HepG2 (cell line): ENCODE results near the gene MPP7. TPM values are rescaled to one million over a fixed set of nuclear protein-coding genes. Genes with fewer than 3 reads are reported as not detected.

Source experiments
- NR2C2 ChIP-seq: sonication (generic); formaldehyde crosslinking; IDR thresholded peaks from 2 replicates; pipeline ENCODE4 v1.4.0; 2020; ENCODE audit warnings: missing genetic modification reagents, mild to moderate bottlenecking, moderate library complexity, borderline replicate concordance
- TAF1 ChIP-seq: sonication (generic); formaldehyde crosslinking; IDR thresholded peaks from 2 replicates; pipeline ENCODE4 v1.4.0; 2020; ENCODE audit warnings: missing genetic modification reagents
- THRA ChIP-seq: sonication (generic); formaldehyde crosslinking; IDR thresholded peaks from 2 replicates; pipeline ENCODE4 v1.4.0; 2020; ENCODE audit warnings: missing genetic modification reagents, borderline replicate concordance
- ZGPAT ChIP-seq: IDR thresholded peaks from 2 replicates; pipeline ENCODE4 v1.6.1; 2016; ENCODE audit warnings: mild to moderate bottlenecking
- polyA plus RNA-seq, 8 experiments: library from polyadenylated mRNA; depleted of rRNA in 3 of 8; stranded (reverse) in 7 of 8; unstranded in 1 of 8; fragments of >200 nt; fragmentation: Illumina TruSeq in 4 of 8; extraction: Trizol in 4 of 8; gene quantifications; 2 replicates each; pipeline versions ENCODE4 v1.2.1 to v1.2.3, GENCODE V29; 2011 to 2016; ENCODE audit warnings: low read depth in 4 of 8, missing spikeins in 1 of 8, mixed read lengths in 1 of 8; ENCODE audit not compliant: insufficient read depth in 1 of 8
- total RNA-seq, 5 experiments: library from RNA; depleted of rRNA; stranded (reverse); fragments of >200 nt; fragmentation: Illumina TruSeq; extraction: Trizol; gene quantifications; 2 replicates each; pipeline ENCODE4 v1.2.3, GENCODE V29; 2016; ENCODE audit warnings: low read depth in 1 of 5
- TF ChIP-seq, protein P1 (sequence below): sonication (generic); formaldehyde crosslinking; IDR thresholded peaks from 2 replicates; pipeline ENCODE4 v1.9.0; 2021; ENCODE audit warnings: missing genetic modification reagents, borderline replicate concordance
- TF ChIP-seq, protein P2 (sequence below): sonication (generic); formaldehyde crosslinking; IDR thresholded peaks from 2 replicates; pipeline ENCODE4 v1.5.0; 2020; ENCODE audit warnings: missing genetic modification reagents
- TF ChIP-seq, protein P3 (sequence below): sonication (generic); formaldehyde crosslinking; IDR thresholded peaks from 2 replicates; pipeline ENCODE4 v1.4.0; 2020; ENCODE audit warnings: missing genetic modification reagents
- TF ChIP-seq, protein P4 (sequence below): sonication (generic); formaldehyde crosslinking; IDR thresholded peaks from 2 replicates; pipeline ENCODE4 v1.4.0; 2020; ENCODE audit warnings: missing genetic modification reagents, borderline replicate concordance
- TF ChIP-seq, protein P5 (sequence below): sonication (generic); formaldehyde crosslinking; IDR thresholded peaks from 2 replicates; pipeline ENCODE4 v1.5.1; 2020; ENCODE audit warnings: mild to moderate bottlenecking, missing genetic modification reagents, moderate library complexity

MPP7 gene
- total and polyA plus RNA-seq, 2 of the 13 experiments (the other 11 are each of a cell fraction or from before 2014, with no cell fraction given), result 6.8 to 16.4 TPM

DNA sequence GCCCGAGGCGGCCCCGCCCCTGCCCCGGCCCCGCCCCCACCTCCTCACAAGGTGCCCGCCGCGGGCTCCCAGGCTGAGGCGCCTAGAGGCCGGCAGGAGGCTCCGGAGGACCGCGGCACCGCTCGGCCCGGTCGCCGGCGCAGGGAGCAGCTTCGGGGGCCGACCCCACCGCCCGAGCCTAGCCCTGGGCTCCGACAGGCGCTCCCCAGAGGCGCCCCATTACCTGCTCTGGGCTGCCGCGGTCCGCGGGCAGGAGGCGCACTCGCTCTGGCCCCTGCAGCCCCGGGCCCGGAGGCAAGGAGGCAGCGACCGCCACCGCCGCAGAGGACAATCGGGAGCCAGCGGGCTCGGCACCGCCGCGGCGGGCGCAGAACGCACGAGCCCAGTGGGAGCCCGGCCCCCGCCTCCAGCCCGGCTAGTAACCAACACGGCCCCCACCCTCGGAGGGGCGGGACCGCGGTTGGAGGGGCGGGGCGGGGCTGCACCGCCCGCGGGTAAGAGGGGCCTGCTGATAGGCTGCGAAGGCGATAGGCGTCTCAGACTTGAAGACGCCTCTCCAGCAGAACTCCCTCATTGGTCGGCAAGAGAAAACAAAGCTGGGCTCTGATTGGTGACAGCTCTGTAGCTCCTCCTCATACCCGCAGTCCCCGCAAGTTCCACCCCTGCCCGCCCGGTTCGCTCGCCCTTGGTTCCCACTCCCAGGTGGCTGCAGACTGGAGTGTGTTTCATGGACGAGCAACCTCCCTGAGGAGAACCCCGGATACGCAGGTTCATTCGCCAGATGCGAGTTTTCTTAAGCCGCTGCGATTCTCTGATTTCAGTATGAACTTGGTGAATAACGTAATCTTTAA, at the start of gene MPP7 (continued):
- TF ChIP-seq, protein P1, sequence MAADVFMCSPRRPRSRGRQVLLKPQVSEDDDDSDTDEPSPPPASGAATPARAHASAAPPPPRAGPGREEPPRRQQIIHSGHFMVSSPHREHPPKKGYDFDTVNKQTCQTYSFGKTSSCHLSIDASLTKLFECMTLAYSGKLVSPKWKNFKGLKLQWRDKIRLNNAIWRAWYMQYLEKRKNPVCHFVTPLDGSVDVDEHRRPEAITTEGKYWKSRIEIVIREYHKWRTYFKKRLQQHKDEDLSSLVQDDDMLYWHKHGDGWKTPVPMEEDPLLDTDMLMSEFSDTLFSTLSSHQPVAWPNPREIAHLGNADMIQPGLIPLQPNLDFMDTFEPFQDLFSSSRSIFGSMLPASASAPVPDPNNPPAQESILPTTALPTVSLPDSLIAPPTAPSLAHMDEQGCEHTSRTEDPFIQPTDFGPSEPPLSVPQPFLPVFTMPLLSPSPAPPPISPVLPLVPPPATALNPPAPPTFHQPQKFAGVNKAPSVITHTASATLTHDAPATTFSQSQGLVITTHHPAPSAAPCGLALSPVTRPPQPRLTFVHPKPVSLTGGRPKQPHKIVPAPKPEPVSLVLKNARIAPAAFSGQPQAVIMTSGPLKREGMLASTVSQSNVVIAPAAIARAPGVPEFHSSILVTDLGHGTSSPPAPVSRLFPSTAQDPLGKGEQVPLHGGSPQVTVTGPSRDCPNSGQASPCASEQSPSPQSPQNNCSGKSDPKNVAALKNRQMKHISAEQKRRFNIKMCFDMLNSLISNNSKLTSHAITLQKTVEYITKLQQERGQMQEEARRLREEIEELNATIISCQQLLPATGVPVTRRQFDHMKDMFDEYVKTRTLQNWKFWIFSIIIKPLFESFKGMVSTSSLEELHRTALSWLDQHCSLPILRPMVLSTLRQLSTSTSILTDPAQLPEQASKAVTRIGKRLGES (CRISPR knock-in tag), result no peak
- TF ChIP-seq THRA (0 out of 2 replicates have a peak, but pooled peaks have one; percentile 14), TAF1 (CRISPR knock-in tag) (peak; percentile 85), ZGPAT (CRISPR knock-in tag) (peak; percentile 54), NR2C2 (CRISPR knock-in tag) (peak; percentile 24; the same call in 1 of the 2 replicates)
- TF ChIP-seq, protein P2, sequence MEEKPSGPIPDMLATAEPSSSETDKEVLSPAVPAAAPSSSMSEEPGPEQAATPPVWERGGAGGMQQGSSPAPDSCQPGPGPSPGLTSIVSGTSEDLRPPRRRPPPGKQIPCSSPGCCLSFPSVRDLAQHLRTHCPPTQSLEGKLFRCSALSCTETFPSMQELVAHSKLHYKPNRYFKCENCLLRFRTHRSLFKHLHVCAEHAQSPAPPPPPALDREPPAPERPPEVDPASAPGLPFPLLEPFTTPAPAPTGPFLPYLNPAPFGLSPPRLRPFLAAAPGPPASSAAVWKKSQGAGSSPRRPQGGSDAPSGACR (CRISPR knock-in tag), result 0 out of 2 replicates have a peak, but pooled peaks have one; percentile 63
- TF ChIP-seq, protein P3, sequence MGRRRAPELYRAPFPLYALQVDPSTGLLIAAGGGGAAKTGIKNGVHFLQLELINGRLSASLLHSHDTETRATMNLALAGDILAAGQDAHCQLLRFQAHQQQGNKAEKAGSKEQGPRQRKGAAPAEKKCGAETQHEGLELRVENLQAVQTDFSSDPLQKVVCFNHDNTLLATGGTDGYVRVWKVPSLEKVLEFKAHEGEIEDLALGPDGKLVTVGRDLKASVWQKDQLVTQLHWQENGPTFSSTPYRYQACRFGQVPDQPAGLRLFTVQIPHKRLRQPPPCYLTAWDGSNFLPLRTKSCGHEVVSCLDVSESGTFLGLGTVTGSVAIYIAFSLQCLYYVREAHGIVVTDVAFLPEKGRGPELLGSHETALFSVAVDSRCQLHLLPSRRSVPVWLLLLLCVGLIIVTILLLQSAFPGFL (CRISPR knock-in tag), result no peak
- TF ChIP-seq, protein P4, sequence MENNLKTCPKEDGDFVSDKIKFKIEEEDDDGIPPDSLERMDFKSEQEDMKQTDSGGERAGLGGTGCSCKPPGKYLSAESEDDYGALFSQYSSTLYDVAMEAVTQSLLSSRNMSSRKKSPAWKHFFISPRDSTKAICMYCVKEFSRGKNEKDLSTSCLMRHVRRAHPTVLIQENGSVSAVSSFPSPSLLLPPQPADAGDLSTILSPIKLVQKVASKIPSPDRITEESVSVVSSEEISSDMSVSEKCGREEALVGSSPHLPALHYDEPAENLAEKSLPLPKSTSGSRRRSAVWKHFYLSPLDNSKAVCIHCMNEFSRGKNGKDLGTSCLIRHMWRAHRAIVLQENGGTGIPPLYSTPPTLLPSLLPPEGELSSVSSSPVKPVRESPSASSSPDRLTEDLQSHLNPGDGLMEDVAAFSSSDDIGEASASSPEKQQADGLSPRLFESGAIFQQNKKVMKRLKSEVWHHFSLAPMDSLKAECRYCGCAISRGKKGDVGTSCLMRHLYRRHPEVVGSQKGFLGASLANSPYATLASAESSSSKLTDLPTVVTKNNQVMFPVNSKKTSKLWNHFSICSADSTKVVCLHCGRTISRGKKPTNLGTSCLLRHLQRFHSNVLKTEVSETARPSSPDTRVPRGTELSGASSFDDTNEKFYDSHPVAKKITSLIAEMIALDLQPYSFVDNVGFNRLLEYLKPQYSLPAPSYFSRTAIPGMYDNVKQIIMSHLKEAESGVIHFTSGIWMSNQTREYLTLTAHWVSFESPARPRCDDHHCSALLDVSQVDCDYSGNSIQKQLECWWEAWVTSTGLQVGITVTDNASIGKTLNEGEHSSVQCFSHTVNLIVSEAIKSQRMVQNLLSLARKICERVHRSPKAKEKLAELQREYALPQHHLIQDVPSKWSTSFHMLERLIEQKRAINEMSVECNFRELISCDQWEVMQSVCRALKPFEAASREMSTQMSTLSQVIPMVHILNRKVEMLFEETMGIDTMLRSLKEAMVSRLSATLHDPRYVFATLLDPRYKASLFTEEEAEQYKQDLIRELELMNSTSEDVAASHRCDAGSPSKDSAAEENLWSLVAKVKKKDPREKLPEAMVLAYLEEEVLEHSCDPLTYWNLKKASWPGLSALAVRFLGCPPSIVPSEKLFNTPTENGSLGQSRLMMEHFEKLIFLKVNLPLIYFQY (CRISPR knock-in tag), result peak; percentile 87; the same call in 1 of the 2 replicates
- TF ChIP-seq, protein P5, sequence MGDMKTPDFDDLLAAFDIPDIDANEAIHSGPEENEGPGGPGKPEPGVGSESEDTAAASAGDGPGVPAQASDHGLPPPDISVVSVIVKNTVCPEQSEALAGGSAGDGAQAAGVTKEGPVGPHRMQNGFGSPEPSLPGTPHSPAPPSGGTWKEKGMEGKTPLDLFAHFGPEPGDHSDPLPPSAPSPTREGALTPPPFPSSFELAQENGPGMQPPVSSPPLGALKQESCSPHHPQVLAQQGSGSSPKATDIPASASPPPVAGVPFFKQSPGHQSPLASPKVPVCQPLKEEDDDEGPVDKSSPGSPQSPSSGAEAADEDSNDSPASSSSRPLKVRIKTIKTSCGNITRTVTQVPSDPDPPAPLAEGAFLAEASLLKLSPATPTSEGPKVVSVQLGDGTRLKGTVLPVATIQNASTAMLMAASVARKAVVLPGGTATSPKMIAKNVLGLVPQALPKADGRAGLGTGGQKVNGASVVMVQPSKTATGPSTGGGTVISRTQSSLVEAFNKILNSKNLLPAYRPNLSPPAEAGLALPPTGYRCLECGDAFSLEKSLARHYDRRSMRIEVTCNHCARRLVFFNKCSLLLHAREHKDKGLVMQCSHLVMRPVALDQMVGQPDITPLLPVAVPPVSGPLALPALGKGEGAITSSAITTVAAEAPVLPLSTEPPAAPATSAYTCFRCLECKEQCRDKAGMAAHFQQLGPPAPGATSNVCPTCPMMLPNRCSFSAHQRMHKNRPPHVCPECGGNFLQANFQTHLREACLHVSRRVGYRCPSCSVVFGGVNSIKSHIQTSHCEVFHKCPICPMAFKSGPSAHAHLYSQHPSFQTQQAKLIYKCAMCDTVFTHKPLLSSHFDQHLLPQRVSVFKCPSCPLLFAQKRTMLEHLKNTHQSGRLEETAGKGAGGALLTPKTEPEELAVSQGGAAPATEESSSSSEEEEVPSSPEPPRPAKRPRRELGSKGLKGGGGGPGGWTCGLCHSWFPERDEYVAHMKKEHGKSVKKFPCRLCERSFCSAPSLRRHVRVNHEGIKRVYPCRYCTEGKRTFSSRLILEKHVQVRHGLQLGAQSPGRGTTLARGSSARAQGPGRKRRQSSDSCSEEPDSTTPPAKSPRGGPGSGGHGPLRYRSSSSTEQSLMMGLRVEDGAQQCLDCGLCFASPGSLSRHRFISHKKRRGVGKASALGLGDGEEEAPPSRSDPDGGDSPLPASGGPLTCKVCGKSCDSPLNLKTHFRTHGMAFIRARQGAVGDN (CRISPR knock-in tag), result peak; percentile 82
